Myocyte (in vitro differentiated cells): Measurements from ENCODE around the gene NSMCE1. TPM values are rescaled to one million over a fixed set of nuclear protein-coding genes. Genes with fewer than 3 reads are reported as not detected.

Experiments used
- DNase-seq: peaks from one replicate; pipeline ENCODE4 v3.0.0-alpha.2; 2012; ENCODE audit warnings: low read depth
- total RNA-seq: library from RNA; depleted of rRNA; stranded (reverse); fragments of >200 nt; gene quantifications from 2 replicates; pipeline ENCODE4 v1.2.3, GENCODE V29; 2014

The NSMCE1 gene
- total RNA-seq, 1 donor from 2014 or later = 46.6 TPM

- no peak for DNase-seq
These were observed 24.2 kb downstream of the NSMCE1 start for GRCh38 chr16:27244363-27244755.

- DNase-seq = no peak
These were observed 24.7 kb downstream of the NSMCE1 start for GRCh38 chr16:27243725-27244362.

GRCh38 chr16:27242868-27243590 lies 25.5 kb downstream of the NSMCE1 start:
- peak; percentile 83 for DNase-seq

- DNase-seq = no peak
These were observed 26.2 kb downstream of the NSMCE1 start for GRCh38 chr16:27242398-27242797.

GRCh38 chr16:27241658-27242057 lies 26.9 kb downstream of the NSMCE1 start:
- no peak for DNase-seq

- DNase-seq = peak; percentile 27
These were observed 27.5 kb downstream of the NSMCE1 start for GRCh38 chr16:27240948-27241531.

- no peak for DNase-seq
These were observed 28.5 kb downstream of the NSMCE1 start for GRCh38 chr16:27239906-27240655.

GRCh38 chr16:27239026-27239425 lies 29.5 kb downstream of the NSMCE1 start:
- DNase-seq = no peak

- DNase-seq = no peak
These were observed 30.0 kb downstream of the NSMCE1 start for GRCh38 chr16:27238591-27238990.

- DNase-seq = no peak
These were observed 30.5 kb downstream of the NSMCE1 start for GRCh38 chr16:27238016-27238587.

- DNase-seq = no peak
These were observed 31.2 kb downstream of the NSMCE1 start for GRCh38 chr16:27237219-27238015.

- DNase-seq = no peak
These were observed 31.8 kb downstream of the NSMCE1 start for GRCh38 chr16:27236635-27237218.

- DNase-seq = no peak
These were observed 32.7 kb downstream of the NSMCE1 start for GRCh38 chr16:27235938-27236245.

- DNase-seq = peak; percentile 85
These were observed 33.3 kb downstream of the NSMCE1 start for GRCh38 chr16:27235055-27235937.

- no peak for DNase-seq
These were observed 34.0 kb downstream of the NSMCE1 start for GRCh38 chr16:27234603-27235002.

- no peak for DNase-seq
These were observed 34.4 kb downstream of the NSMCE1 start for GRCh38 chr16:27234171-27234570.

GRCh38 chr16:27233731-27234130 lies 34.8 kb downstream of the NSMCE1 start:
- DNase-seq = no peak

GRCh38 chr16:27232901-27233625 lies 35.5 kb downstream of the NSMCE1 start:
- DNase-seq = no peak
